Gastroesophageal sphincter (tissue), 3 donors: ENCODE data around the gene PIK3C2A.

ENCODE experiments used
- POLR2A ChIP-seq, 2 donors: fragments of 450-650 bp; IDR thresholded peaks; one replicate each; pipeline ENCODE4 v1.6.1; 2017; ENCODE audit warnings: antibody characterized with exemption in 2 of 2, mild to moderate bottlenecking in 2 of 2, moderate library complexity in 1 of 2
- TF ChIP-seq, protein P1 (sequence below), 4 experiments: fragments of 200-600 bp in 2 of 4; fragments of 450-650 bp in 2 of 4; sonication (generic) in 1 of 4; IDR thresholded peaks; one replicate each; pipeline ENCODE4 v1.5.1; 2017 to 2019; ENCODE audit warnings: antibody characterized with exemption in 4 of 4, mild to moderate bottlenecking in 2 of 4, moderate library complexity in 2 of 4

GRCh38 chr11:17214338-17214737 is 6.6 kb upstream of the PIK3C2A start:
- TF ChIP-seq, protein P1, sequence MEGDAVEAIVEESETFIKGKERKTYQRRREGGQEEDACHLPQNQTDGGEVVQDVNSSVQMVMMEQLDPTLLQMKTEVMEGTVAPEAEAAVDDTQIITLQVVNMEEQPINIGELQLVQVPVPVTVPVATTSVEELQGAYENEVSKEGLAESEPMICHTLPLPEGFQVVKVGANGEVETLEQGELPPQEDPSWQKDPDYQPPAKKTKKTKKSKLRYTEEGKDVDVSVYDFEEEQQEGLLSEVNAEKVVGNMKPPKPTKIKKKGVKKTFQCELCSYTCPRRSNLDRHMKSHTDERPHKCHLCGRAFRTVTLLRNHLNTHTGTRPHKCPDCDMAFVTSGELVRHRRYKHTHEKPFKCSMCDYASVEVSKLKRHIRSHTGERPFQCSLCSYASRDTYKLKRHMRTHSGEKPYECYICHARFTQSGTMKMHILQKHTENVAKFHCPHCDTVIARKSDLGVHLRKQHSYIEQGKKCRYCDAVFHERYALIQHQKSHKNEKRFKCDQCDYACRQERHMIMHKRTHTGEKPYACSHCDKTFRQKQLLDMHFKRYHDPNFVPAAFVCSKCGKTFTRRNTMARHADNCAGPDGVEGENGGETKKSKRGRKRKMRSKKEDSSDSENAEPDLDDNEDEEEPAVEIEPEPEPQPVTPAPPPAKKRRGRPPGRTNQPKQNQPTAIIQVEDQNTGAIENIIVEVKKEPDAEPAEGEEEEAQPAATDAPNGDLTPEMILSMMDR (IDR thresholded peaks at IDR 0.05), result no peak
- no peak for TF ChIP-seq POLR2A (IDR thresholded peaks at IDR 0.05)
